Left renal pelvis (tissue), 4 donors: ENCODE results near the gene RNFT1. TPM values are rescaled to one million over a fixed set of nuclear protein-coding genes. Genes with fewer than 3 reads are reported as not detected.
"Not testable (repeated sequence)": the region's sequence is repeated elsewhere in the genome, so short reads cannot be mapped to it uniquely, and the experiment has no call there.

Source experiments
- DNase-seq, 4 donors: peaks; one replicate each; pipeline ENCODE4 v3.0.0-alpha.2; 2013; ENCODE audit warnings: low read depth in 4 of 4, low spot score in 3 of 4
- polyA plus RNA-seq, 4 donors: library from polyadenylated mRNA; unstranded; fragments of 120-200 nt; gene quantifications; one replicate each; pipeline ENCODE4 v1.2.1, GENCODE V29; 2013; ENCODE audit not compliant: insufficient read length in 4 of 4

Gene RNFT1
- polyA plus RNA-seq = 10 to 100 TPM; 18.5 to 35.4 (median 26.3) TPM

GRCh38 chr17:59964482-59965328 is at the start of gene RNFT1:
RNFT1 (minus strand) TSS chr17:59964740; CDS start chr17:59964663, 77 bp downstream.
- DNase-seq = peak; percentile 70 to 84 (median 77)

GRCh38 chr17:60009326-60009725 is 44.8 kb upstream of the RNFT1 start:
- not testable (repeated sequence) for DNase-seq

- DNase-seq = not testable (repeated sequence)
These were observed 43.8 kb upstream of the RNFT1 start for GRCh38 chr17:60008377-60008776.

GRCh38 chr17:60006160-60006559 is 41.6 kb upstream of the RNFT1 start:
- no peak for DNase-seq

GRCh38 chr17:60004561-60004960 is 40.0 kb upstream of the RNFT1 start:
- not testable (repeated sequence) for DNase-seq

GRCh38 chr17:60002405-60002804 is 37.9 kb upstream of the RNFT1 start:
- not testable (repeated sequence) for DNase-seq

GRCh38 chr17:59996608-59997007 is 32.1 kb upstream of the RNFT1 start:
- DNase-seq = not testable (repeated sequence)

- not testable (repeated sequence) for DNase-seq
These were observed 10.6 kb upstream of the RNFT1 start for GRCh38 chr17:59975166-59975565.

GRCh38 chr17:59973483-59973882 is 8.9 kb upstream of the RNFT1 start:
- DNase-seq = not testable (repeated sequence)

- no peak for DNase-seq
These were observed 8.2 kb upstream of the RNFT1 start for GRCh38 chr17:59972778-59973177.

GRCh38 chr17:59971771-59972170 is 7.2 kb upstream of the RNFT1 start:
- DNase-seq = not testable (repeated sequence)

GRCh38 chr17:59963738-59964481 is 630 bp downstream of the RNFT1 start:
- DNase-seq = peak; percentile 36 to 44 (median 38)

GRCh38 chr17:59962739-59963318 is 1.7 kb downstream of the RNFT1 start:
- DNase-seq = no peak

GRCh38 chr17:59959574-59959973 is 5.0 kb downstream of the RNFT1 start:
- DNase-seq = not testable (repeated sequence)

GRCh38 chr17:59954856-59955255 is 9.7 kb downstream of the RNFT1 start:
- DNase-seq = no peak

GRCh38 chr17:59950049-59950448 is 14.5 kb downstream of the RNFT1 start:
- DNase-seq = no peak

- not testable (repeated sequence) for DNase-seq
These were observed 17.2 kb downstream of the RNFT1 start for GRCh38 chr17:59947310-59947709.

- not testable (repeated sequence) for DNase-seq
These were observed 18.1 kb downstream of the RNFT1 start for GRCh38 chr17:59946433-59946832.

GRCh38 chr17:59941131-59941530 is 23.4 kb downstream of the RNFT1 start:
- DNase-seq = no peak

- not testable (repeated sequence) for DNase-seq
These were observed 23.8 kb downstream of the RNFT1 start for GRCh38 chr17:59940697-59941096.

GRCh38 chr17:59933317-59933716 is 31.2 kb downstream of the RNFT1 start:
- DNase-seq = not testable (repeated sequence)
